ENCODE measurements around the gene KLHL2.
"Not testable (repeated sequence)": the region's sequence is repeated elsewhere in the genome, so short reads cannot be mapped to it uniquely, and the experiment has no call there.

GRCh38 chr4:165256074-165256659, 48.8 kb downstream of the KLHL2 start:
- not testable (repeated sequence) for TF ChIP-seq CTCF (IDR thresholded peaks at IDR 0.05; ENCODE audit: extremely low read depth in 1 of 2, insufficient read depth in 1 of 2, low read depth in 1 of 2, low read length in 2 of 2); POLR2AphosphoS5 (IDR thresholded peaks at IDR 0.05; ENCODE audit: insufficient read depth, low read depth, low read length); POLR2A (IDR thresholded peaks at IDR 0.05; ENCODE audit: low read depth, low read length); MAX (IDR thresholded peaks at IDR 0.05; ENCODE audit: insufficient read depth, insufficient read length); EZH2 (IDR thresholded peaks at IDR 0.05; ENCODE audit: borderline replicate concordance, low read depth, low read length, severe bottlenecking); JUN (IDR thresholded peaks at IDR 0.05; ENCODE audit: borderline replicate concordance, insufficient read depth, insufficient read length, low read depth); GATA2 (IDR thresholded peaks at IDR 0.05; ENCODE audit: insufficient read depth, insufficient read length, low read depth, low read length); MYC (IDR thresholded peaks at IDR 0.05; ENCODE audit: low read depth, low read length)

All from endothelial cell of umbilical vein (primary cell).